ENCODE results near the gene TBPL2. TPM values are rescaled to one million over a fixed set of nuclear protein-coding genes. Genes with fewer than 3 reads are reported as not detected.
"Not testable (repeated sequence)": the region's sequence is repeated elsewhere in the genome, so short reads cannot be mapped to it uniquely, and the experiment has no call there.

The TBPL2 gene
- total RNA-seq, 1 donor from 2014 or later, result not detected

- H3K36me3 Mint-ChIP-seq (ENCODE audit: low read depth), result no peaks in the 10 kb centered on the region
- TF ChIP-seq, protein P1, sequence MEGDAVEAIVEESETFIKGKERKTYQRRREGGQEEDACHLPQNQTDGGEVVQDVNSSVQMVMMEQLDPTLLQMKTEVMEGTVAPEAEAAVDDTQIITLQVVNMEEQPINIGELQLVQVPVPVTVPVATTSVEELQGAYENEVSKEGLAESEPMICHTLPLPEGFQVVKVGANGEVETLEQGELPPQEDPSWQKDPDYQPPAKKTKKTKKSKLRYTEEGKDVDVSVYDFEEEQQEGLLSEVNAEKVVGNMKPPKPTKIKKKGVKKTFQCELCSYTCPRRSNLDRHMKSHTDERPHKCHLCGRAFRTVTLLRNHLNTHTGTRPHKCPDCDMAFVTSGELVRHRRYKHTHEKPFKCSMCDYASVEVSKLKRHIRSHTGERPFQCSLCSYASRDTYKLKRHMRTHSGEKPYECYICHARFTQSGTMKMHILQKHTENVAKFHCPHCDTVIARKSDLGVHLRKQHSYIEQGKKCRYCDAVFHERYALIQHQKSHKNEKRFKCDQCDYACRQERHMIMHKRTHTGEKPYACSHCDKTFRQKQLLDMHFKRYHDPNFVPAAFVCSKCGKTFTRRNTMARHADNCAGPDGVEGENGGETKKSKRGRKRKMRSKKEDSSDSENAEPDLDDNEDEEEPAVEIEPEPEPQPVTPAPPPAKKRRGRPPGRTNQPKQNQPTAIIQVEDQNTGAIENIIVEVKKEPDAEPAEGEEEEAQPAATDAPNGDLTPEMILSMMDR (IDR thresholded peaks at IDR 0.05), result no peak
- H3K27ac Mint-ChIP-seq (ENCODE audit: unreplicated experiment), result no peak overlapping the region
- H3K9me3 Mint-ChIP-seq (ENCODE audit: low read depth), result no peaks in the 10 kb centered on the region
- H3K4me3 Mint-ChIP-seq (ENCODE audit: unreplicated experiment), result no peak overlapping the region
- H3K27me3 Mint-ChIP-seq (ENCODE audit: low read depth), result peaks cover 15% of the 10 kb centered on the region
- no peaks in the 10 kb centered on the region for H3K4me1 Mint-ChIP-seq (ENCODE audit: low read depth)
- DNase-seq (ENCODE audit: low spot score), result no peak
Measured at GRCh38 chr14:55425091-55425490, 15.3 kb downstream of the TBPL2 start.

- no peaks in the 10 kb centered on the region for H3K9me3 Mint-ChIP-seq (ENCODE audit: low read depth)
- no peak overlapping the region for H3K27ac Mint-ChIP-seq (ENCODE audit: unreplicated experiment)
- no peaks in the 10 kb centered on the region for H3K36me3 Mint-ChIP-seq (ENCODE audit: low read depth)
- H3K4me3 Mint-ChIP-seq (ENCODE audit: unreplicated experiment), result no peak overlapping the region
- no peaks in the 10 kb centered on the region for H3K4me1 Mint-ChIP-seq (ENCODE audit: low read depth)
- TF ChIP-seq, protein P1 (IDR thresholded peaks at IDR 0.05), result no peak
- peaks cover 14% of the 10 kb centered on the region for H3K27me3 Mint-ChIP-seq (ENCODE audit: low read depth)
- no peak for DNase-seq (ENCODE audit: low spot score)
Measured at GRCh38 chr14:55423969-55424368, 16.4 kb downstream of the TBPL2 start.

- not testable (repeated sequence) for DNase-seq (ENCODE audit: low spot score); H3K9me3 Mint-ChIP-seq (ENCODE audit: low read depth); H3K27ac Mint-ChIP-seq (ENCODE audit: unreplicated experiment); H3K4me1 Mint-ChIP-seq (ENCODE audit: low read depth); H3K36me3 Mint-ChIP-seq (ENCODE audit: low read depth); H3K4me3 Mint-ChIP-seq (ENCODE audit: unreplicated experiment)
- peaks cover 11% of the 10 kb centered on the region for H3K27me3 Mint-ChIP-seq (ENCODE audit: low read depth)
Measured at GRCh38 chr14:55422338-55422737, 18.1 kb downstream of the TBPL2 start.

GRCh38 chr14:55419663-55420062, 20.8 kb downstream of the TBPL2 start:
- no peak for DNase-seq (ENCODE audit: low spot score)
- H3K9me3 Mint-ChIP-seq (ENCODE audit: low read depth), result no peaks in the 10 kb centered on the region
- no peaks in the 10 kb centered on the region for H3K4me1 Mint-ChIP-seq (ENCODE audit: low read depth)
- no peak overlapping the region for H3K27ac Mint-ChIP-seq (ENCODE audit: unreplicated experiment)
- H3K4me3 Mint-ChIP-seq (ENCODE audit: unreplicated experiment), result no peak overlapping the region
- peaks cover 13% of the 10 kb centered on the region for H3K27me3 Mint-ChIP-seq (ENCODE audit: low read depth)
- TF ChIP-seq, protein P1 (IDR thresholded peaks at IDR 0.05), result no peak
- no peaks in the 10 kb centered on the region for H3K36me3 Mint-ChIP-seq (ENCODE audit: low read depth)

DNA sequence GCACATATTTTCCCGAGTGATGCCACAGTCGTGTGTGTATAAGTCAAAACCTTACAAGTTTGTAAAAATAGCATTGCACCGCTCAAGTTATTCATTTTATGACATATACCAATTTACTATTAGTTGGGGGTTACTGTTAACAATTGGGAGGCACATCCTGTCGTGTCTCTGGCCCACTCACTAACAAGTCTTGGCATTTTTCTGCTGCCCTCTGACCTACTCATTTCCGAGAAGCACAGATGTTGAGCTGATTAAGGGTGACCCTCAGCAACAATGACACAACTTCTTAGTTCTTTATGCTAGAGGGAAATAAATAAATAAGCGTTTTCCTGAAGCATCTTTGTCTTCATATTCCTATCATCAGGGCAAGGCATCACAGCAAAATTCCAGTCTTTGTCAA, 22.0 kb downstream of the TBPL2 start:
- TF ChIP-seq, protein P1 (IDR thresholded peaks at IDR 0.05), result no peak
- Mint-ChIP-seq H3K36me3 (ENCODE audit: low read depth) (no peaks in the 10 kb centered on the region), H3K9me3 (ENCODE audit: low read depth) (no peaks in the 10 kb centered on the region), H3K27ac (ENCODE audit: unreplicated experiment) (no peak overlapping the region), H3K27me3 (ENCODE audit: low read depth) (peaks cover 17% of the 10 kb centered on the region), H3K4me3 (ENCODE audit: unreplicated experiment) (no peak overlapping the region), H3K4me1 (ENCODE audit: low read depth) (no peaks in the 10 kb centered on the region)
- DNase-seq (ENCODE audit: low spot score), result no peak

DNA sequence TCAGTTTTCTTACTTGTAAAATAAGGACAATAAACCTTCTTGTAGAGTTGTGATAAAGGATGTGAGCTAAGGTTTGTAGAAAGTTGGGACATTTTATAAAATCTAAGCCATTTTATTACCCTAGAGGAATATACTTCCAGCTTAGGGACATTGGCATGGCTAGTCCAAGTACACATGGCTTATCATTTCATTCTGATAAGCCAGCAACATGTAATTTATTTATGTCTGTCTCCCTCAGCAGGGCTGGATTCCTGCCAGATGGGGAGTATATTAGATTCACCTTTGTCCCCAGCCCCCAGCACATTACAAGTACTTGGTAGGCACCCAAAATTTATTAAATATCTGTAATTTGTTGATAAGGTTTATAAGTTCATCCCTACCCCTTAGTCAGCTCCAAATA, 22.5 kb downstream of the TBPL2 start:
- H3K4me1 Mint-ChIP-seq (ENCODE audit: low read depth), result no peaks in the 10 kb centered on the region

More for the DNA sequence above, 22.5 kb downstream of the TBPL2 start:
- no peak overlapping the region for H3K27ac Mint-ChIP-seq (ENCODE audit: unreplicated experiment)
- H3K36me3 Mint-ChIP-seq (ENCODE audit: low read depth), result no peaks in the 10 kb centered on the region
- H3K4me3 Mint-ChIP-seq (ENCODE audit: unreplicated experiment), result no peak overlapping the region
- TF ChIP-seq, protein P1 (IDR thresholded peaks at IDR 0.05), result no peak
- DNase-seq (ENCODE audit: low spot score), result no peak
- no peaks in the 10 kb centered on the region for H3K9me3 Mint-ChIP-seq (ENCODE audit: low read depth)
- peaks cover 17% of the 10 kb centered on the region for H3K27me3 Mint-ChIP-seq (ENCODE audit: low read depth)
